ENCODE measurements around the gene ZNF655. TPM values are rescaled to one million over a fixed set of nuclear protein-coding genes. Genes with fewer than 3 reads are reported as not detected.

ZNF655 gene
- total and polyA plus RNA-seq, 2 of the 8 experiments (the other 6 are each of a cell fraction or from before 2014, with no cell fraction given): 27.1 to 37.8 TPM

DNA sequence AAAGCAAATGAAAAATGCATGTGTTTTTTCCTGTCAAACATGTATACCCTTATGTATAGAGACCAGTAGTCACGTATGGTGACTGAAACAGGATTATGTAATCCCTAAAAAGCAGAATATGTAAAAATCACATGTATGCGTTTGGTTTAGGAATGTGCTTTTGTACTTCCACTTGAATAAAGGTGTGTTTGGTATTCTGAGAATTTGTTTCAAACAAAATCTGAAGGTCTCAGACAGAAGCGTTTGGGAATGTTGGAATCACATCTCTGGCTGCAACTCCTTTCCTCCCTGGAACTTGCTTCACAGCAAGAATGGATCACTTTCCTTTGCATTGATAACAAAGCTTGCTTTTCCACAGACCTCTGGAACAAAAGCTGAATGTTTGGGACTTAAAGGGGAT lies 17.8 kb downstream of the ZNF655 start:
- no peak overlapping the region for H2BK15ac ChIP-seq (ENCODE audit: low read length)
- peaks cover 2 to 25% (median 18%) of the 10 kb centered on the region in 4 experiments; a peak in 7 of 8 replicates for H3K36me3 ChIP-seq (ENCODE audit: control insufficient read depth in 2 of 4, insufficient read depth in 4 of 4, low read length in 3 of 4)
- H3K4ac ChIP-seq (replicated peaks; ENCODE audit: insufficient read length, low read depth, low read length): no peak overlapping the region
- H3K4me2 ChIP-seq (ENCODE audit: insufficient read depth in 1 of 2, low read depth in 2 of 2, low read length in 2 of 2): no peak overlapping the region
- H3K27ac ChIP-seq (ENCODE audit: low read depth, low read length): no peak overlapping the region
- no peak overlapping the region for H4K91ac ChIP-seq (replicated peaks; ENCODE audit: insufficient read length, low read length)
- no peak overlapping the region for H3K4me3 ChIP-seq (ENCODE audit: extremely low read depth in 1 of 4, insufficient read depth in 2 of 4, low read depth in 3 of 4, low read length in 4 of 4)
- no peak for FAIRE-seq
- no peak overlapping the region for H3K23ac ChIP-seq (ENCODE audit: insufficient read length)
- H3K9me3 ChIP-seq (ENCODE audit: insufficient read depth in 2 of 2, low read depth in 1 of 2, low read length in 1 of 2): no peaks in the 10 kb centered on the region
- no peak overlapping the region for H2BK5ac ChIP-seq (ENCODE audit: low read depth, low read length)
- ChIA-PET POLR2A (ENCODE audit: partially characterized antibody) (interaction anchor here (0.8 to 6.5 kb wide), 4 partner anchors 10 to 41 kb away, joined by 3 to 56 read pairs (median 23); partner anchors contain the start of genes ZNF655 and ZSCAN25), CTCF (ENCODE audit: partially characterized antibody) (no interaction called here)
- no peak overlapping the region for H3K56ac ChIP-seq (replicated peaks; ENCODE audit: insufficient read length, low read depth, low read length)
- H2AFZ ChIP-seq (ENCODE audit: low read length): no peak overlapping the region
- H3K23me2 ChIP-seq (ENCODE audit: low read depth, low read length): peaks cover 8% of the 10 kb centered on the region; the same call in 1 of the 2 replicates
- no peak overlapping the region for H3K14ac ChIP-seq (ENCODE audit: insufficient read length)
- H2BK20ac ChIP-seq (ENCODE audit: low read length): no peak overlapping the region
- no peaks in the 10 kb centered on the region for H3K79me1 ChIP-seq (ENCODE audit: low read depth, low read length)
- H3K4me1 ChIP-seq (replicated peaks in 1 of 4; ENCODE audit: control insufficient read depth in 3 of 4, insufficient read depth in 4 of 4, low read length in 3 of 4): peaks cover 0 to 8% (median 3%) of the 10 kb centered on the region in 4 experiments; a peak in 3 of 7 replicates
- no peak overlapping the region for H2AK5ac ChIP-seq (ENCODE audit: low read depth, low read length)
- no peaks in the 10 kb centered on the region for H3K79me2 ChIP-seq (ENCODE audit: control insufficient read depth in 1 of 2, insufficient read depth in 2 of 2, low read length in 2 of 2)
- no peaks in the 10 kb centered on the region for H4K20me1 ChIP-seq (replicated peaks in 1 of 2; ENCODE audit: control insufficient read depth in 1 of 2, insufficient read depth in 2 of 2, low read length in 2 of 2)
- H3K27me3 ChIP-seq (replicated peaks in 1 of 4; ENCODE audit: control insufficient read depth in 3 of 4, extremely low read depth in 1 of 4, insufficient read depth in 3 of 4, low read length in 3 of 4): no peaks in the 10 kb centered on the region
- 69% methylated on average over 3 of the region's 3 CpGs; no CpG with 5 or more reads in 1 of the 2 experiments for WGBS, 2 experiments (ENCODE audit: extremely low coverage in 1 of 2, insufficient coverage in 1 of 2, insufficient read length in 1 of 2, insufficient replicate concordance in 2 of 2, low coverage in 1 of 2, low lambda C conversion rate in 2 of 2, missing lambda C conversion rate in 1 of 2)
- H2BK12ac ChIP-seq (ENCODE audit: low read depth, low read length): no peak overlapping the region
- DNase-seq (ENCODE audit: low read depth in 1 of 2, low spot score in 2 of 2): no peak
- H3K18ac ChIP-seq (ENCODE audit: extremely low read depth, low read length): no peak overlapping the region
- H2BK120ac ChIP-seq (replicated peaks; ENCODE audit: low read depth, low read length): no peak overlapping the region
- no peak overlapping the region for H4K8ac ChIP-seq (ENCODE audit: extremely low read depth, insufficient read depth, low read length)
- no peak overlapping the region for H3K9ac ChIP-seq (replicated peaks in 1 of 4; ENCODE audit: extremely low read depth in 1 of 4, low read depth in 3 of 4, low read length in 3 of 4)
- no peak overlapping the region for H4K5ac ChIP-seq (ENCODE audit: insufficient read length, low read depth, low read length)
- no peak for TF ChIP-seq POU5F1 (IDR thresholded peaks at IDR 0.05; ENCODE audit: low read depth, low read length)
- TF ChIP-seq EGR1 (IDR thresholded peaks at IDR 0.05; ENCODE audit: borderline replicate concordance, low read depth, low read length): no peak
- TF ChIP-seq HDAC2 (IDR thresholded peaks at IDR 0.05; ENCODE audit: borderline replicate concordance in 1 of 2, low read depth in 2 of 2, low read length in 2 of 2): no peak
- TF ChIP-seq PHF8 (conservative IDR thresholded peaks at IDR 0.05; ENCODE audit: low read depth, low read length): no peak
- no peak for TF ChIP-seq GTF2F1 (IDR thresholded peaks at IDR 0.05; ENCODE audit: borderline replicate concordance, low read depth, low read length)
- TF ChIP-seq SP4 (IDR thresholded peaks at IDR 0.05; ENCODE audit: low read length): no peak
- no peak for TF ChIP-seq CBX8 (IDR thresholded peaks at IDR 0.05; ENCODE audit: borderline replicate concordance, low read depth, low read length)
- no peak for TF ChIP-seq EP300 (IDR thresholded peaks at IDR 0.05; ENCODE audit: borderline replicate concordance in 1 of 2, low read depth in 2 of 2, low read length in 2 of 2)
- TF ChIP-seq MAFK (IDR thresholded peaks at IDR 0.05; ENCODE audit: low read depth, low read length): no peak
- TF ChIP-seq TEAD4 (IDR thresholded peaks at IDR 0.05; ENCODE audit: low read depth, low read length): no peak
- no peak for TF ChIP-seq SUZ12 (IDR thresholded peaks at IDR 0.05; ENCODE audit: low read length)
- no peak for TF ChIP-seq JUND (IDR thresholded peaks at IDR 0.05; ENCODE audit: low read length)
- no peak for TF ChIP-seq TAF1 (IDR thresholded peaks at IDR 0.05; ENCODE audit: low read depth, low read length)
- TF ChIP-seq CTBP2 (IDR thresholded peaks at IDR 0.05; ENCODE audit: borderline replicate concordance, insufficient read depth, insufficient read length, low read length): no peak

All from H1 (cell line).